ENCODE results near the gene UGT1A9.
"Not testable (repeated sequence)": the region's sequence is repeated elsewhere in the genome, so short reads cannot be mapped to it uniquely, and the experiment has no call there.

The UGT1A9 gene

GRCh38 chr2:233650981-233651380 is 20.7 kb upstream of the UGT1A9 start:
- DNase-seq (ENCODE audit: extremely low read depth, insufficient read length): no peak
- H3K4me3 ChIP-seq (replicated peaks; ENCODE audit: low read depth, low read length): no peak overlapping the region
- no peaks in the 10 kb centered on the region for H3K36me3 ChIP-seq (ENCODE audit: control insufficient read depth, insufficient read depth, low read length)
- no peaks in the 10 kb centered on the region for H3K27me3 ChIP-seq (replicated peaks; ENCODE audit: control insufficient read depth, insufficient read depth, low read length)
- no peak for TF ChIP-seq CTCF (IDR thresholded peaks at IDR 0.05; ENCODE audit: insufficient read depth, low read length, poor library complexity, severe bottlenecking)

GRCh38 chr2:233651430-233651829 is 20.3 kb upstream of the UGT1A9 start:
- Histone ChIP-seq H3K36me3 (ENCODE audit: control insufficient read depth, insufficient read depth, low read length) (no peaks in the 10 kb centered on the region), H3K27me3 (replicated peaks; ENCODE audit: control insufficient read depth, insufficient read depth, low read length) (no peaks in the 10 kb centered on the region), H3K4me3 (replicated peaks; ENCODE audit: low read depth, low read length) (no peak overlapping the region)
- TF ChIP-seq CTCF (IDR thresholded peaks at IDR 0.05; ENCODE audit: insufficient read depth, low read length, poor library complexity, severe bottlenecking): no peak
- DNase-seq (ENCODE audit: extremely low read depth, insufficient read length): no peak

DNA sequence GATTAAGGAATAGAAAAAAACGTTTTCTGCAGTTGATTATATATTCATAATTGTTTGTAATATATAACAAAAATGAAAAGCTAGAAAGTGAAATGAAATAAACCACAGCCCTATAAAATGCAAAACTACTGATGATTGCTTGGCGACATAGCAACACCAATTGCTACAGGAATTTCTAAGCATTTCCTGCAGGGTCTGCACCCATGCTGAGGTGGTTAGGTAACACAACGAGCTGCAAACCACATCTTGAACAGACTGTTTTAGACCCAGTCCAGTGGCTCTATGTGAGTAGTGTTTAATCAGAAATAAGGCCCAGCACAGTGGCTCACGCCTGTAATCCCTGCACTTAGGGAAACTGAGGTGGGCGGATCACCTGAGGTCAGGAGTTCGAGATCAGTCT is 17.2 kb upstream of the UGT1A9 start:
- no peak for TF ChIP-seq CTCF (IDR thresholded peaks at IDR 0.05; ENCODE audit: insufficient read depth, low read length, poor library complexity, severe bottlenecking)
- no peaks in the 10 kb centered on the region for H3K27me3 ChIP-seq (replicated peaks; ENCODE audit: control insufficient read depth, insufficient read depth, low read length)
- H3K4me3 ChIP-seq (replicated peaks; ENCODE audit: low read depth, low read length): no peak overlapping the region
- H3K36me3 ChIP-seq (ENCODE audit: control insufficient read depth, insufficient read depth, low read length): no peaks in the 10 kb centered on the region
- no peak for DNase-seq (ENCODE audit: extremely low read depth, insufficient read length)

DNA sequence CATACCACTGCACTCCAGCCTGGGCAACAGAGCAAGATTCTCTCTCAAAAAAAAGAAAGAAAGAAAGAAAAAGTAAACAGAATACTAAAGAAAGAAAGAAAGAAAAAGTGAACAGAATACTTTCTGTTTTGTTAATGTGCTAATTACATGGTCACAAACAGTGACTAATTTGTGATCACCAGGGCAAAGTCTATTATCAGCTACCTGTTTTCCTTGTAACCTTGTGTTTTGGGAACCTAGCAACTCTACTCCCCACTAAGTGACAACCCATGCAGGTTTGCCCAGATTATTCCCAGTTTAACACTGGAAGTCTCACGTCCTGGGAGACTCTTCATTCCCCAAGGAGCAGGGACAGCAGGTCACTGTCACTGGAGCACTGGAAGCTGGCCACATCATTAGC is 16.7 kb upstream of the UGT1A9 start:
- no peaks in the 10 kb centered on the region for H3K27me3 ChIP-seq (replicated peaks; ENCODE audit: control insufficient read depth, insufficient read depth, low read length)
- H3K4me3 ChIP-seq (replicated peaks; ENCODE audit: low read depth, low read length): no peak overlapping the region
- no peaks in the 10 kb centered on the region for H3K36me3 ChIP-seq (ENCODE audit: control insufficient read depth, insufficient read depth, low read length)
- TF ChIP-seq CTCF (IDR thresholded peaks at IDR 0.05; ENCODE audit: insufficient read depth, low read length, poor library complexity, severe bottlenecking): no peak
- no peak for DNase-seq (ENCODE audit: extremely low read depth, insufficient read length)

GRCh38 chr2:233655943-233656342 is 15.8 kb upstream of the UGT1A9 start:
- not testable (repeated sequence) for DNase-seq (ENCODE audit: extremely low read depth, insufficient read length); H3K36me3 ChIP-seq (ENCODE audit: control insufficient read depth, insufficient read depth, low read length); H3K27me3 ChIP-seq (replicated peaks; ENCODE audit: control insufficient read depth, insufficient read depth, low read length); H3K4me3 ChIP-seq (replicated peaks; ENCODE audit: low read depth, low read length)

DNA sequence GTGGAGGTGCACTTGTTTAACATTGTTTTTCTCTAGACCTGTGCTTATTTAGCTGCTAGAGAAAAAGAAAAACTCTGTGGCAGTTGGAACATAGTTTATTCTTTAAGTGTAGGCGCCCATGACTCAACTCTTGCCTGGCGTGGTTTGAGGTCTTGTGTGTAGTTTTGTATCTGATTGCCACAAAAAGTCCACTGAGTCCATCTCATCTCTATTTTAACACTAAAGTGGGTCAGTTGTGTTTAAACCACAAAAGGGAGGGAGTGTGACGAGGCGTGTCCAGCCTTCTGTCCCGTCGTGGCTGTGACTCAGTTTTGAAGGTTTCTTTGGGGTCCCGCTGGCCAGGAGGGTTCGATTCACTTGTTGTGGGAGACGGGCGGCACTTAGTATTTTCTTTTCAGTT is 15.3 kb upstream of the UGT1A9 start:
- H3K4me3 ChIP-seq (replicated peaks; ENCODE audit: low read depth, low read length): no peak overlapping the region
- H3K27me3 ChIP-seq (replicated peaks; ENCODE audit: control insufficient read depth, insufficient read depth, low read length): no peaks in the 10 kb centered on the region
- no peak for TF ChIP-seq CTCF (IDR thresholded peaks at IDR 0.05; ENCODE audit: insufficient read depth, low read length, poor library complexity, severe bottlenecking)
- no peaks in the 10 kb centered on the region for H3K36me3 ChIP-seq (ENCODE audit: control insufficient read depth, insufficient read depth, low read length)
- peak; percentile 3 for DNase-seq (ENCODE audit: extremely low read depth, insufficient read length)

Measured in GM06990 (cell line).